Mesendoderm (in vitro differentiated cells): ENCODE results near the gene C3orf18.

Experiments
- DNase-seq: peaks from one replicate; pipeline ENCODE4 v3.0.0; 2013
- H2AK5ac ChIP-seq: 2 replicates; pipeline ENCODE4 v1.6.1; 2013; ENCODE audit warnings: low read length, inconsistent platforms
- H2BK120ac ChIP-seq: 2 replicates; pipeline ENCODE4 v1.6.1; 2013; ENCODE audit warnings: low read depth, mild to moderate bottlenecking, low read length, moderate library complexity, mixed read lengths
- H2BK15ac ChIP-seq: replicated peaks from 2 replicates; pipeline ENCODE4 v1.6.1; 2013; ENCODE audit warnings: low read depth, mild to moderate bottlenecking, moderate library complexity
- H2BK5ac ChIP-seq: 2 replicates; pipeline ENCODE4 v1.6.1; 2013; ENCODE audit warnings: low read length, inconsistent platforms
- H3K18ac ChIP-seq: 2 replicates; pipeline ENCODE4 v1.6.1; 2013; ENCODE audit warnings: mild to moderate bottlenecking, low read length, mixed read lengths
- H3K23ac ChIP-seq: one replicate; pipeline ENCODE4 v1.6.1; 2013; ENCODE audit warnings: low read length
- H3K27ac ChIP-seq: 2 replicates; pipeline ENCODE4 v1.5.1; 2013; ENCODE audit warnings: low read depth, mild to moderate bottlenecking, inconsistent platforms, low read length, moderate library complexity
- H3K27me3 ChIP-seq: 2 replicates; pipeline ENCODE4 v1.6.1; 2013; ENCODE audit warnings: low read length, control low read depth, mild to moderate bottlenecking, inconsistent platforms; ENCODE audit not compliant: insufficient read depth, poor library complexity
- H3K36me3 ChIP-seq: 2 replicates; pipeline ENCODE4 v1.6.1; 2013; ENCODE audit warnings: low read length, inconsistent platforms; ENCODE audit not compliant: control insufficient read depth, insufficient read depth
- H3K4ac ChIP-seq: one replicate; pipeline ENCODE4 v1.6.1; 2013; ENCODE audit warnings: low read depth, mild to moderate bottlenecking, low read length, moderate library complexity
- H3K4me1 ChIP-seq: 2 replicates; pipeline ENCODE4 v1.6.1; 2013; ENCODE audit warnings: low read depth, low read length, inconsistent platforms; ENCODE audit not compliant: control insufficient read depth
- H3K4me2 ChIP-seq: 2 replicates; pipeline ENCODE4 v1.6.1; 2013; ENCODE audit warnings: low read length
- H3K4me3 ChIP-seq: 2 replicates; pipeline ENCODE4 v1.5.1; 2013; ENCODE audit warnings: mild to moderate bottlenecking, low read length
- H3K56ac ChIP-seq: one replicate; pipeline ENCODE4 v1.6.1; 2013; ENCODE audit warnings: low read length
- H3K79me1 ChIP-seq: 2 replicates; pipeline ENCODE4 v1.6.1; 2013; ENCODE audit warnings: low read length, inconsistent platforms
- H3K79me2 ChIP-seq: 2 replicates; pipeline ENCODE4 v1.6.1; 2013; ENCODE audit warnings: mild to moderate bottlenecking, low read length; ENCODE audit not compliant: control insufficient read depth, insufficient read depth
- H3K9ac ChIP-seq: 2 replicates; pipeline ENCODE4 v1.6.1; 2013; ENCODE audit warnings: low read length, inconsistent platforms
- H4K5ac ChIP-seq: one replicate; pipeline ENCODE4 v1.6.1; 2013; ENCODE audit warnings: low read length
- H4K8ac ChIP-seq: one replicate; pipeline ENCODE4 v1.6.1; 2013; ENCODE audit warnings: low read depth, mild to moderate bottlenecking, control low read depth, low read length, moderate library complexity
- WGBS: extraction: QIAGEN DNeasy Blood & Tissue Kit; methylation state at CpG from one replicate; pipeline ENCODE4 v1.1.7; 2013; ENCODE audit warnings: low lambda C conversion rate, missing lambda C conversion rate; ENCODE audit not compliant: insufficient coverage; ENCODE audit errors: extremely low coverage; 5-methylcytosine and 5-hydroxymethylcytosine counted together

C3orf18 gene

GRCh38 chr3:50609071-50609762 is 41.7 kb upstream of the C3orf18 start:
- H3K4me3 ChIP-seq: no peak overlapping the region
- peaks cover 3% of the 10 kb centered on the region for H3K4me1 ChIP-seq
- H3K4ac ChIP-seq: no peak overlapping the region
- no CpG with 5 or more reads among the region's 5 CpGs for WGBS
- H3K36me3 ChIP-seq: no peaks in the 10 kb centered on the region
- H2AK5ac ChIP-seq: no peak overlapping the region
- no peak overlapping the region for H3K27ac ChIP-seq
- no peak overlapping the region for H3K4me2 ChIP-seq
- no peaks in the 10 kb centered on the region for H3K79me1 ChIP-seq
- no peak overlapping the region for H2BK5ac ChIP-seq
- no peak overlapping the region for H3K56ac ChIP-seq
- no peaks in the 10 kb centered on the region for H3K79me2 ChIP-seq
- no peak overlapping the region for H3K18ac ChIP-seq
- H3K23ac ChIP-seq: no peak overlapping the region
- H3K9ac ChIP-seq: no peak overlapping the region
- DNase-seq: no peak
- H4K8ac ChIP-seq: no peak overlapping the region
- H4K5ac ChIP-seq: no peak overlapping the region
- H2BK120ac ChIP-seq: no peak overlapping the region
- no peak overlapping the region for H2BK15ac ChIP-seq
- no peaks in the 10 kb centered on the region for H3K27me3 ChIP-seq

- no peak overlapping the region for H3K4me2 ChIP-seq
- no peak overlapping the region for H4K8ac ChIP-seq
- H3K27me3 ChIP-seq: no peaks in the 10 kb centered on the region
- no peaks in the 10 kb centered on the region for H3K79me1 ChIP-seq
- no peak overlapping the region for H4K5ac ChIP-seq
- H2BK120ac ChIP-seq: no peak overlapping the region
- no peak overlapping the region for H3K56ac ChIP-seq
- H3K23ac ChIP-seq: no peak overlapping the region
- H3K4me3 ChIP-seq: no peak overlapping the region
- H3K27ac ChIP-seq: no peak overlapping the region
- no peak overlapping the region for H3K18ac ChIP-seq
- peaks cover 3% of the 10 kb centered on the region for H3K4me1 ChIP-seq
- no CpG with 5 or more reads among the region's 7 CpGs for WGBS
- H3K9ac ChIP-seq: no peak overlapping the region
- H2BK15ac ChIP-seq: no peak overlapping the region
- no peaks in the 10 kb centered on the region for H3K79me2 ChIP-seq
- H2AK5ac ChIP-seq: no peak overlapping the region
- no peaks in the 10 kb centered on the region for H3K36me3 ChIP-seq
- H3K4ac ChIP-seq: no peak overlapping the region
- no peak for DNase-seq
- H2BK5ac ChIP-seq: no peak overlapping the region
Observed at GRCh38 chr3:50608278-50608677, 40.7 kb upstream of the C3orf18 start.

GRCh38 chr3:50607271-50608091 is 39.9 kb upstream of the C3orf18 start:
- Histone ChIP-seq H3K36me3 (no peaks in the 10 kb centered on the region), H2BK15ac (no peak overlapping the region), H3K4me2 (no peak overlapping the region), H3K23ac (no peak overlapping the region), H3K56ac (no peak overlapping the region), H4K8ac (no peak overlapping the region), H3K18ac (no peak overlapping the region), H3K4me1 (no peaks in the 10 kb centered on the region), H2BK120ac (no peak overlapping the region), H3K27ac (no peak overlapping the region), H3K4ac (no peak overlapping the region), H4K5ac (no peak overlapping the region), H3K4me3 (no peak overlapping the region), H3K27me3 (no peaks in the 10 kb centered on the region), H3K9ac (no peak overlapping the region), H2BK5ac (no peak overlapping the region), H3K79me2 (no peaks in the 10 kb centered on the region), H2AK5ac (no peak overlapping the region), H3K79me1 (no peaks in the 10 kb centered on the region)
- DNase-seq: no peak
- no CpG with 5 or more reads among the region's 29 CpGs for WGBS

GRCh38 chr3:50606596-50606995 is 39.0 kb upstream of the C3orf18 start:
- H3K9ac ChIP-seq: no peak overlapping the region
- H3K27me3 ChIP-seq: no peaks in the 10 kb centered on the region
- H2BK15ac ChIP-seq: no peak overlapping the region
- no peak overlapping the region for H3K27ac ChIP-seq
- H3K79me1 ChIP-seq: no peaks in the 10 kb centered on the region
- H3K4me2 ChIP-seq: no peak overlapping the region
- no peak overlapping the region for H4K8ac ChIP-seq
- H2BK5ac ChIP-seq: no peak overlapping the region
- H3K79me2 ChIP-seq: no peaks in the 10 kb centered on the region
- no peak overlapping the region for H3K23ac ChIP-seq
- no CpG with 5 or more reads among the region's 6 CpGs for WGBS
- no peak overlapping the region for H4K5ac ChIP-seq
- no peak overlapping the region for H2AK5ac ChIP-seq
- H3K18ac ChIP-seq: no peak overlapping the region
- H3K4ac ChIP-seq: no peak overlapping the region
- H3K36me3 ChIP-seq: no peaks in the 10 kb centered on the region
- no peaks in the 10 kb centered on the region for H3K4me1 ChIP-seq
- no peak overlapping the region for H3K4me3 ChIP-seq
- H2BK120ac ChIP-seq: no peak overlapping the region
- no peak for DNase-seq
- H3K56ac ChIP-seq: no peak overlapping the region

- no peak overlapping the region for H3K4me2 ChIP-seq
- H2BK120ac ChIP-seq: no peak overlapping the region
- H3K79me1 ChIP-seq: no peaks in the 10 kb centered on the region
- no peak overlapping the region for H3K56ac ChIP-seq
- no peak overlapping the region for H3K23ac ChIP-seq
- H2BK5ac ChIP-seq: no peak overlapping the region
- no peak overlapping the region for H4K5ac ChIP-seq
- H3K27ac ChIP-seq: no peak overlapping the region
- H3K36me3 ChIP-seq: no peaks in the 10 kb centered on the region
- H3K4me1 ChIP-seq: no peaks in the 10 kb centered on the region
- no peak overlapping the region for H2BK15ac ChIP-seq
- DNase-seq: no peak
- no peaks in the 10 kb centered on the region for H3K27me3 ChIP-seq
- no peaks in the 10 kb centered on the region for H3K79me2 ChIP-seq
- no CpG with 5 or more reads among the region's 5 CpGs for WGBS
- no peak overlapping the region for H3K9ac ChIP-seq
- H3K4ac ChIP-seq: no peak overlapping the region
- H4K8ac ChIP-seq: no peak overlapping the region
- no peak overlapping the region for H2AK5ac ChIP-seq
- H3K4me3 ChIP-seq: no peak overlapping the region
- no peak overlapping the region for H3K18ac ChIP-seq
Observed at GRCh38 chr3:50605901-50606326, 38.4 kb upstream of the C3orf18 start.
